HG03378 (cell line): ENCODE measurements around the gene CHSY1.

Source experiments
- ATAC-seq: cut with Tn5 transposase; IDR thresholded peaks from one replicate; pipeline ENCODE4 v1.9.1; 2021; ENCODE audit warnings: mild to moderate bottlenecking, moderate library complexity; ENCODE audit not compliant: unreplicated experiment

Gene CHSY1

DNA sequence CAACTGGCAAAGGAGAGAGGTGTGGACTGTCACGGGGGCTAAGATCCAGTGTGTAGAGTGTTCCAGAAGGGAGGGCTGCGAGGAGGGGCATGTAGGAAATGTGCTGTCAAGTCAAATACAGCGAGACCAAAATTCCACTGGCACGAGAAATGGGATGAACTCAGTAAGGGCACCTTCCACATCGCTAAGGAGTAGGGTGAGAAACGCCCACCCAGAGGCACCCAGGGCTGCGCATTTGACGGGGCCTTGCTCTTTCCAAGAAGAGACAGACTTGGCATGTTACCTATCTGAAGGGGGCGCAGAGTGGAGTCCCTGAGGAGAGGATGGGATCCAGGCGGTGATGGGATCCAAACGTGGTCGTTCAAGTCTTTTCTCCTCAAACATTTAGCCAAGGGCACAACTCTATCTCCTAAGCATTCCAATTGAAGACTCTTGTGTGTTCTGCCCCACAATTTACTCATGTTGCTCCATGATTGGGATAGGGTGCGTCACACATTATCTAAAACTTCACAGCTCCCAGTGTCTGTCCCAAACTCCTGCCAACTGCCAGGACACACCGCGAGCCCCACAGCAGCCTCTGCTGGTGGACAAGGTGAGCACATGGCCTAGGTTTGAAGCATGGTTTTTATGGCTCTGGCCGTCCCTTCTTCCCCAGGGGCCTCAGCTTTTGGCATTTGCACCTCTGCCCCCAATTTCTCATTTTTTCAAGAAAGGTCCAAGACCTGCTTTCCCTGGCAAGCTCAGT is 17.8 kb upstream of the CHSY1 start:
- ATAC-seq: no peak

DNA sequence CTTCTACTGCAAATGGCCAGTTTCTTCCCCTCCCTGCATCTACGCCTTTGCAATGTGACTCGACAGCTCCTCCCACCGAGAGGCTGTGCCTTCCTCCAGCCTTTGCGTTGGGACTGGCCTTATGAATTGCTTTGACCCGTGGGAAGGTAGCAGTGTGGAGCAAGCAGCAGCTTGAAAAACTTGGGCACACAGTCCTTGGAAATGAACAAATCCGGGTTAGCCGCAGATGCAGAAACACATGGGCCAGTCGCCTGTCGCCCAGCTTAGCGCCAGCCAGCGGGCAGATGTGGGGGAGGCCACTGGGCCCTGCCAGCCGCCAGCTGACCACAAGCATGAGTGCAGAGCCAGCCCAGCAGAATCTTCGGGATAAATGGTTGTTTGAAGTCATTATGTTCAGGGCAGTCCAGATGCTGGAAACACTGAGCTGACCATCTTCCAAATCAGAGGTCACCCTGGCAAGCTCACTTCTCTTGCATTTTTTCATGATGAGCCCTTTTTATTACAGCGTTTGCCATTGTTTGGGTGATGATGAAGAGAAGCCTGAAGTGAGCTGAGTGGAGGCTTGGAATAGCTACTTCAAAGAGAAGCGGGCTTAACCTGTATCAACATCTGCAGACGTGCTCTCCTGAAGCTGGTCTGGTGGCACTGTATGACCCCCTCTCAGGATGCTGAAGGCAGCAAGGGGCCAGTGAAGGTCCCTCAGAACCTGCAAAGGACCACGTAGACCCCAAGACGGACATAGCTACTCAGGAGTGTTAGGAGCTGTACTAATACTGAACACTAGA is 15.7 kb upstream of the CHSY1 start:
- ATAC-seq: no peak

GRCh38 chr15:101266787-101267186 is 14.9 kb upstream of the CHSY1 start:
- no peak for ATAC-seq

DNA sequence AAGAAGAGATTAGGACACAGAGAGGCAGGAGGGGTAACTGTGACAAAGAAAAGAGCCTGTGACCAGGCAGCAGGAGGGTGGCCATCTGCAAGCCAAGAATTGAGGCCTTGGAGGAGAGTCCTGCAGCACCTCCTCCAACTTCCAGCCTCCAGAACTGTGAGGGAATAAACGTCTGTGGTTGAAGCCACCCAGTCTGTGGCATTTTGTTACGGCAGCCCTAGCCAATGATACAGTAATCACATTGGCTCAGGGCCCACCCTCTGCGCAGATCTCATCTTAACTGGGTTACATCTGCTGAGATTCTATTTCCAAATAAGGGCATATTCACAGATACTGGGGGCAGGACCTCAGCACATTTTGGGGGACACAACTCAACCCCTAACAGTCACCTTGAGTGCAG is 14.2 kb upstream of the CHSY1 start:
- ATAC-seq: no peak

GRCh38 chr15:101264911-101265641 is 13.2 kb upstream of the CHSY1 start:
- no peak for ATAC-seq

DNA sequence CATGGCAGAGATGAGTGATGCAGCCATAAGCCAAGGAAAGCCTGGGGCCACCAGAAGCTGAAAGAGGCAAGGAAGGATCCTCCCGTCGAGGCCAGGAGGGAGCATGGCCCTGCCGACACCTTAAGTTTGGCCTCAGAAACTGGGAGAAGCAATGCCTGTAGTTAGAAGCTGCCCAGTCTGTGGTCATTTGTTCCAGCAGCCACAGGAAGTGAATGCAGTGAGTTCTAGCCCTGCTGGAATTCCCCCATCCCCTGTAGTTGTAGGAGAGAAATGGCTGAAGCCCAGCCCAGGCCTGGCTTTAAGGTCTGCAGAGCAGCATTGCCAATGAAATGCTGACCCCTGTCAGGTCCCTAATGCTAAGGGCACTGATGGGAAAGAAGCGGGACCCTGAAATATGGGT is 12.2 kb upstream of the CHSY1 start:
- no peak for ATAC-seq

- no peak for ATAC-seq
These were observed 10.7 kb upstream of the CHSY1 start for GRCh38 chr15:101262551-101262950.

DNA sequence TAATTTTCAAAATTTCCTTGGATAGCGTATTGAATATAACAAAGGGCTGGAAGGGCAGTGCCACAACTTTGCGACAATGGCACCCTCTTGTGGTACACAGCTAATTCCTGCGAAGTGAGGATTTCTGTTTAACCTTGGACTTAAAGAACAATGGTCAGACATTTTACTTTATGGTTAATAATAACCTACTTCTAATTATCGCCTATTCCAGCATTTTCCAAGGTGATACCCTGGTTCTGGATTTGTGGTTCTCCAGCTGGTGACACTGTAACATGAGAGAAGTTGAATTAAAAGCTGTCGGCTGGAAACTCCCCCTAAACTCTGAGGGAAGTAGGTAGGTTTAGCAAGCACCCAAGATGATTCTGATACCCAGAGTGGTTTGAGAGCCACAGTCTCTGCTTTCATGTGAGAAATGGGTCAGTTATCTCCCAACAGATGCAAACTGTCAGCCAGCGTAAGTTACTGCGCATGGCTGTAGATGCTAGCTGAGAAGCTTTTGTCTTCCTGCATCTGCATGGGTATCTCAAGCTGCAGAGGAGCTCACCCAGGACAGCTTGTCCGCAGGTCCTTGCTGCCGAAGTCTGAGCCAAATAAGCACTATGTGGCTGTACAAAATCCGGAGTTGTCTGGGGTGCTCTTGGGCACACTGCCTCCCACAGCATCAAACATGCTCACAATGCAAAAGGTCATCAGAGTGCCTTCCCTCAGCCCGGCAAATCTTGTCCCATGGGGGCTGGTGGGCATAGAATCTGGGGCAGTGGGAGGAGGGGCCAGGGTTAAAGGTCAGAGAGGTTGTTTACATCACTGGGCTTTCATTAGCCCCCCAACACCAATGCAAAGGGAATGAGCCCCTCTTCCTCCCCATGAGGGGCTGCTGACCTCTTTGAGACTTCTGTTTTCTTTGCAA is 6.6 kb upstream of the CHSY1 start:
- no peak for ATAC-seq

DNA sequence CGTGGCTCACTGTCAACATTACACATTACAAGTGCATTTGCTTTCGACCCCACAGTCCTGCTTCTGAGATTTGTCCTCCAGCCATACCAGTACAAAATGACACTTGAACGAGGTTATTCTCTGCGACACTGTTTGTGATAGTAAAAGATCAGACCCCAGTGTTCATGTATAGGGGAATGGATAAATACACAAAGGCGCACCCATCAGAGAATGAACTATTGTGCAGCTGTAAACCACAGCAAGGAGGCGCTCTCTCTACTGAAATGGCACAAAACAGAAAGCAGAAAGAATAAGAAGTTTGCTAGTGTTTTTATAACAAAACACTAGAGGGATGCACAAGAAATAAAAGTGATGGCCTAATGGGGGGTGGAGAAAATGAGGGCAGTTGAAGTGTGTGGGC is 4.9 kb upstream of the CHSY1 start:
- ATAC-seq: no peak

- no peak for ATAC-seq
These were observed 3.9 kb upstream of the CHSY1 start for GRCh38 chr15:101255615-101256241.

DNA sequence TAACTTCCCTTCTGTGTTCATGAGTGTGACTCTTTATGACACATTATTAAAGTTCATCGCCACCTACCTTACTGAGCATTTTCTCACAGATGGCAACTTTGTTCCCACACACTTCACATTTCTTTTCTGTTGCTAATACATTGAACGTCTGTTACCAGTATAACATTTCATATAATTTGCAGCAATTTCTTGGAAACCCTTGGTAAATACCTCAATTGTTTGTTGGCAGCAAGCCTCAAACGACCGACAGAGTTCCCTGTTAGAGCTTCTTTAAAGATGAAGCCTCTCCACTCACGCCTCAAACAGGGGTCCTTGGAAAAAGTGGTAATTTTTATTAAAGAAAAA is 3.2 kb upstream of the CHSY1 start:
- no peak for ATAC-seq

GRCh38 chr15:101254157-101255050 is 2.6 kb upstream of the CHSY1 start:
- no peak for ATAC-seq

DNA sequence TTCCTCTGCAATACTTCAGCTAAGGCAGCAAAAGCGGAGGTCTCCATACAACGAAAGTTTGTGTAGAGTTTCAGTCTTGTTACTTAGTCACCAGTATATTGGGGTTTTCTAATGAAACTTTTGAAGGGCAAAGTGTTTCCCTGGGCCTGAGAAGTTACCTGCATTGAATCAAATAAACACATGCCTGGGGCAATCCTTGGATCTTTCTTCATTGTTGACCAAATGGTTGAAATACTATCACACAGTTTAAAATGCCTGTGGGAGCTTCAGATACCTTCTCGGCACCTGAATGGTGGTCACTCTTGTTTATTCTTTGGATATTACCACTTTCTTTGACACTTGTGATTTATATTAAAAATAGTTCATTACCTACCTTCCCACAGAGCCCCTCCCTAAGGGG is 988 bp upstream of the CHSY1 start:
- ATAC-seq: peak; percentile 14

GRCh38 chr15:101250873-101251829 is 697 bp downstream of the CHSY1 start:
- no peak for ATAC-seq

DNA sequence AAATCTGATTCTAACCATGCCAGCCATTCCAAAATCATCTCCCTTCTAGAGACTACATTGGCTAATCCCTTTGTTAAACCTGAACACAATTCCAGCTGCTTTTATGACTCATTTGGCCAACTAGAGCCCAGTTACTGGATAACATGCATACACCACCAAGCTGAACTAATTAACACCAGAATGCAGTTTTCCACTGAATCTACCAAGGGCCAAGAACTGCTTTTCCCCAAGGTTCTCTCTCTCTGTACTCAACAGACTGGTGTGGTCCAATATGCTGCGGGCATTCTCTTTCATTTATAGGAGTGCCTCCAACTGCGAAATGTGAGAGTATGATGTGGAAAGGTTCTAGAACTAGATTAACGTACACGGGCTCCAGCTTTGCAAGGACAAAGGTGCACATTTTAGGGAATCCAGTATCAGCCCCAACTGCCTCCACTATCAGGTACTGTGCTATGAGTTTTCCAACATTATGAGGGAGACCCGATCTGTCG is 1.5 kb downstream of the CHSY1 start:
- ATAC-seq: no peak

DNA sequence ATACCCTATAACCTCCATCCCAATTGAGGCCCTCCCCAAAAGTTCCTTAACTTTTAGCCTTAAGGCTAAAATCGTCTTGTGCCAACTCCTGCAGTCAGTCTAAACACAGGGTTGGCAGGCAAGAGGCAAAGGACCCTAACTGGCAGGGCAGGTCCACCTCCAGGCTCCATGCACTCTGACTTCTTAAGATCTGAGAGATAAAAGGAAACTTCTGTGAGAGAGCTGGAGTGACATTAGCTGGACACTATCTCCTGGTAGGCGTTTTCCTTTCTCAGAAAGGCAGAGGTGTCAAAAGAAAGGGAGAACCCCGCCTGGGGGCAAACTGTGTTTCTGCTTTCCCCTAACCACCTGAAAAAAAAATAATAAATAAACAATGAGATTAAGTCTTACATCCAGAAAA is 3.6 kb downstream of the CHSY1 start:
- ATAC-seq: no peak

- no peak for ATAC-seq
These were observed 4.8 kb downstream of the CHSY1 start for GRCh38 chr15:101246824-101247745.
